ENCODE data around the gene KAT7. TPM values are rescaled to one million over a fixed set of nuclear protein-coding genes. Genes with fewer than 3 reads are reported as not detected.
A peak's percentile ranks its signal among the peaks of the same experiment; 100 is the strongest.

Gene KAT7
- total RNA-seq, 1 donor from 2014 or later, result 72.0 TPM

- no peak overlapping the region for H3K27ac Mint-ChIP-seq
- peaks cover 13% of the 10 kb centered on the region for H3K4me1 Mint-ChIP-seq (ENCODE audit: low read depth)
- H3K36me3 Mint-ChIP-seq (ENCODE audit: insufficient read depth), result no peaks in the 10 kb centered on the region
- H3K9me3 Mint-ChIP-seq (ENCODE audit: low read depth), result no peaks in the 10 kb centered on the region
- H3K4me3 Mint-ChIP-seq (ENCODE audit: low read depth), result peak overlapping the region; percentile 94
- TF ChIP-seq CTCF (IDR thresholded peaks at IDR 0.05; ENCODE audit: unreplicated experiment), result no peak
- DNase-seq (ENCODE audit: low spot score, unreplicated experiment), result no peak
- peaks cover 20% of the 10 kb centered on the region for H3K27me3 Mint-ChIP-seq
Measured at GRCh38 chr17:49762151-49762941, 26.1 kb upstream of the KAT7 start.

- no peaks in the 10 kb centered on the region for H3K9me3 Mint-ChIP-seq (ENCODE audit: low read depth)
- H3K27me3 Mint-ChIP-seq, result peaks cover 22% of the 10 kb centered on the region
- H3K4me3 Mint-ChIP-seq (ENCODE audit: low read depth), result peak within 1 kb of the TSS; percentile 94
- peak; percentile 96 for DNase-seq (ENCODE audit: low spot score, unreplicated experiment)
- H3K4me1 Mint-ChIP-seq (ENCODE audit: low read depth), result peaks cover 13% of the 10 kb centered on the region
- H3K36me3 Mint-ChIP-seq (ENCODE audit: insufficient read depth), result no peaks in the 10 kb centered on the region
- peak within 1 kb of the TSS; percentile 95 for H3K27ac Mint-ChIP-seq
- TF ChIP-seq CTCF (IDR thresholded peaks at IDR 0.05; ENCODE audit: unreplicated experiment), result no peak
Measured at GRCh38 chr17:49763735-49764558, 24.5 kb upstream of the KAT7 start, which contains the start of gene FAM117A. Gene FAM117A, minus strand, starts transcription at chr17:49764131. Its CDS starts 44 bp downstream, at chr17:49764087.

- H3K4me3 Mint-ChIP-seq (ENCODE audit: low read depth), result peak overlapping the region; percentile 80
- no peak for DNase-seq (ENCODE audit: low spot score, unreplicated experiment)
- peak overlapping the region; percentile 88 for H3K27ac Mint-ChIP-seq
- H3K9me3 Mint-ChIP-seq (ENCODE audit: low read depth), result no peaks in the 10 kb centered on the region
- no peaks in the 10 kb centered on the region for H3K36me3 Mint-ChIP-seq (ENCODE audit: insufficient read depth)
- peaks cover 13% of the 10 kb centered on the region for H3K4me1 Mint-ChIP-seq (ENCODE audit: low read depth)
- no peak for TF ChIP-seq CTCF (IDR thresholded peaks at IDR 0.05; ENCODE audit: unreplicated experiment)
- peaks cover 22% of the 10 kb centered on the region for H3K27me3 Mint-ChIP-seq
Measured at GRCh38 chr17:49764559-49765180, 23.8 kb upstream of the KAT7 start.

GRCh38 chr17:49766918-49767530 lies 21.5 kb upstream of the KAT7 start:
- H3K27me3 Mint-ChIP-seq, result peaks cover 22% of the 10 kb centered on the region
- H3K4me3 Mint-ChIP-seq (ENCODE audit: low read depth), result no peak overlapping the region
- DNase-seq (ENCODE audit: low spot score, unreplicated experiment), result no peak
- no peak overlapping the region for H3K27ac Mint-ChIP-seq
- TF ChIP-seq CTCF (IDR thresholded peaks at IDR 0.05; ENCODE audit: unreplicated experiment), result no peak
- peaks cover 9% of the 10 kb centered on the region for H3K4me1 Mint-ChIP-seq (ENCODE audit: low read depth)
- no peaks in the 10 kb centered on the region for H3K9me3 Mint-ChIP-seq (ENCODE audit: low read depth)
- H3K36me3 Mint-ChIP-seq (ENCODE audit: insufficient read depth), result no peaks in the 10 kb centered on the region
